Neutrophil (primary cell): Measurements from ENCODE around the gene RASL11A.
A peak's percentile ranks its signal among the peaks of the same experiment; 100 is the strongest.

Source experiments
- H3K27ac ChIP-seq: fragments of 200-600 bp; sonication (generic); 2 replicates; pipeline ENCODE4 v1.5.1; 2016; ENCODE audit warnings: mild to moderate bottlenecking, moderate library complexity
- H3K27me3 ChIP-seq: fragments of 200-600 bp; sonication (generic); 2 replicates; pipeline ENCODE4 v1.6.0; 2016; ENCODE audit warnings: mild to moderate bottlenecking
- H3K36me3 ChIP-seq: fragments of 200-600 bp; sonication (generic); 2 replicates; pipeline ENCODE4 v1.5.1; 2017
- H3K4me1 ChIP-seq, 2 experiments: fragments of 200-600 bp in 1 of 2; sonication (generic) in 1 of 2; 1 replicate in 1 of 2; 2 replicates in 1 of 2; pipeline versions ENCODE4 v1.5.1 to v1.6.1; 2013 to 2016; ENCODE audit warnings: low read depth in 1 of 2, low read length in 1 of 2, mild to moderate bottlenecking in 1 of 2, moderate library complexity in 1 of 2; ENCODE audit not compliant: control insufficient read depth in 1 of 2, insufficient read depth in 1 of 2
- H3K4me3 ChIP-seq, 2 experiments: fragments of 200-600 bp in 1 of 2; sonication (generic) in 1 of 2; 1 replicate in 1 of 2; 2 replicates in 1 of 2; pipeline ENCODE4 v1.5.1; 2013 to 2016; ENCODE audit warnings: low read depth in 1 of 2, low read length in 1 of 2, mild to moderate bottlenecking in 1 of 2, moderate library complexity in 1 of 2
- H3K9me3 ChIP-seq: fragments of 200-600 bp; sonication (generic); 2 replicates; pipeline ENCODE4 v1.5.1; 2016
- CTCF ChIP-seq: fragments of 200-600 bp; sonication (generic); IDR thresholded peaks from 2 replicates; pipeline ENCODE4 v1.5.1; 2016; ENCODE audit warnings: antibody characterized with exemption

The RASL11A gene

GRCh38 chr13:27261396-27261795, 9.2 kb upstream of the RASL11A start:
- no peak overlapping the region for H3K27ac ChIP-seq
- TF ChIP-seq CTCF = no peak

GRCh38 chr13:27263438-27263837, 7.2 kb upstream of the RASL11A start:
- no peak for TF ChIP-seq CTCF
- Histone ChIP-seq H3K4me1 (peaks cover 60% of the 10 kb centered on the region in 2 experiments), H3K27me3 (no peaks in the 10 kb centered on the region), H3K27ac (no peak overlapping the region), H3K9me3 (no peaks in the 10 kb centered on the region), H3K36me3 (peaks cover 4% of the 10 kb centered on the region), H3K4me3 (no peak overlapping the region)

More at GRCh38 chr13:27261396-27261795, 9.2 kb upstream of the RASL11A start:
- H3K4me1 ChIP-seq = peaks cover 41% of the 10 kb centered on the region in 2 experiments
- H3K9me3 ChIP-seq = no peaks in the 10 kb centered on the region
- H3K27me3 ChIP-seq = no peaks in the 10 kb centered on the region
- peaks cover 23% of the 10 kb centered on the region for H3K36me3 ChIP-seq
- no peak overlapping the region for H3K4me3 ChIP-seq

DNA sequence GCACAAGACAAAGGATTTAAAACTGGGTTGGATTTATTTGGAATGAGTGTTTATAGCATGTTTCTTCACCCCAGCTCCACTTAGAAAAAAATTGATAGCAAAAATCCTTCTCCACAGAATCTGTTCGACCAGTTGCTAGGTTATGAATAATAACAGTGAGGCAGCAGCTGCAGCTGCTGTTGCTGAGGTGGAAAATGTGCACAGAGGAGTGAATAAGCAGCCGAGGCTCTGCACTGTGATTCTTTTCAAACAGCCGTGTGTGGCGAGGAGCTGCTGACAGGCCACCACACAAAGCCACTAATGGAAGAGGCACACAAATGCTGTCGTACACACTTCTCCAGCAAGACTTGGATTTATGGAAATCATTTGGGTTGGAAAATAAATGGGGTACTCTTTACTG, 6.4 kb upstream of the RASL11A start:
- Histone ChIP-seq H3K36me3 (no peaks in the 10 kb centered on the region), H3K4me1 (peaks cover 59 to 61% of the 10 kb centered on the region in 2 experiments), H3K27me3 (no peaks in the 10 kb centered on the region), H3K4me3 (no peak overlapping the region), H3K9me3 (no peaks in the 10 kb centered on the region), H3K27ac (no peak overlapping the region)
- no peak for TF ChIP-seq CTCF

GRCh38 chr13:27264648-27265047, 6.0 kb upstream of the RASL11A start:
- H3K9me3 ChIP-seq = no peaks in the 10 kb centered on the region
- H3K27me3 ChIP-seq = no peaks in the 10 kb centered on the region
- H3K4me1 ChIP-seq = peaks cover 54 to 59% of the 10 kb centered on the region in 2 experiments
- no peaks in the 10 kb centered on the region for H3K36me3 ChIP-seq
- H3K27ac ChIP-seq = no peak overlapping the region
- no peak for TF ChIP-seq CTCF
- H3K4me3 ChIP-seq = no peak overlapping the region

GRCh38 chr13:27266917-27267316, 3.7 kb upstream of the RASL11A start:
- Histone ChIP-seq H3K27me3 (peaks cover 5% of the 10 kb centered on the region), H3K27ac (peak overlapping the region; percentile 58), H3K9me3 (no peaks in the 10 kb centered on the region), H3K4me3 (no peak overlapping the region), H3K36me3 (no peaks in the 10 kb centered on the region), H3K4me1 (peaks cover 56 to 63% of the 10 kb centered on the region in 2 experiments)
- no peak for TF ChIP-seq CTCF

- peak overlapping the region; percentile 58 for H3K27ac ChIP-seq
- H3K4me3 ChIP-seq = peak overlapping the region in 1 of 2 experiments; percentile 15
- H3K27me3 ChIP-seq = peaks cover 5% of the 10 kb centered on the region
- H3K9me3 ChIP-seq = no peaks in the 10 kb centered on the region
- peaks cover 54 to 58% of the 10 kb centered on the region in 2 experiments for H3K4me1 ChIP-seq
- no peak for TF ChIP-seq CTCF
- no peaks in the 10 kb centered on the region for H3K36me3 ChIP-seq
Measured at GRCh38 chr13:27267596-27267995, 3.0 kb upstream of the RASL11A start.
